Islet of Langerhans (tissue), 1 donor: ENCODE measurements around the gene NEAT1.
"Not testable (repeated sequence)": the region's sequence is repeated elsewhere in the genome, so short reads cannot be mapped to it uniquely, and the experiment has no call there.

Experiments used
- FAIRE-seq: peaks from one replicate; lab custom pipeline; 2011; peaks lifted over from hg19 to GRCh38; lab: Jason Lieb, UNC

NEAT1 gene

DNA sequence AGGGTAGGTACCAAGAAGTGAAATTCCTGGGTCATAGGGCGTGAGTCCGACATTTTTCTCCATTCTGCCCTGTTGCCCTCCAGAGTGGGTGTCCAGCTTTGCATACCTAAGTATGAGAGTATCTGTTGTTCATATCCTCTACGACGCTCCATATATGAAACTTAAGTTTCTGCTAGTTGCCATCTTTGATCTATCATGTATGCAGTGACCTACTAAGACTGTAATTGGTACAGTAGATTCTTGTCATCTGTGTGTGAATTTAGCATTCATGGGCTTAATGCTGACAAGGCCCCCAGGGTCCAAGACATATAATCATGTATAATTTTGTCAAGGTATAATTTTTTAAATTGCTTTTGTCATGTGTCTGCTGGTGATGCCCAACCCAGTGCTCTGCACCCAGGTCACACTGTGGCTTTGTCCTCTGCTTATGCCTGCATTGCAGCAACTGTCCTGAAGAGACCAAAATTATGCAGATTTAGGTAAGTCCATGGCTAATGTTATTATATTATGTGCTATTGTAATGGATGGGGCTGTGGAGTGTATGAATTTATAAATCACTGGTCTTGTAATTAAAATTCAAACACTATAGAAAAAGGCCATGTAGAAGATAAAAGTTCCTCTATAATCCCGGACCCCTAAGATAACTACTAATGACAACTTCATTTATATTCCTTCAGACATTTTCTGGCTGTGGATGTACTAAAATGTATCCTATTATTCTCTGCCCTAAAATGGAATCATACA is 12.2 kb downstream of the NEAT1 start:
- FAIRE-seq, result no peak

DNA sequence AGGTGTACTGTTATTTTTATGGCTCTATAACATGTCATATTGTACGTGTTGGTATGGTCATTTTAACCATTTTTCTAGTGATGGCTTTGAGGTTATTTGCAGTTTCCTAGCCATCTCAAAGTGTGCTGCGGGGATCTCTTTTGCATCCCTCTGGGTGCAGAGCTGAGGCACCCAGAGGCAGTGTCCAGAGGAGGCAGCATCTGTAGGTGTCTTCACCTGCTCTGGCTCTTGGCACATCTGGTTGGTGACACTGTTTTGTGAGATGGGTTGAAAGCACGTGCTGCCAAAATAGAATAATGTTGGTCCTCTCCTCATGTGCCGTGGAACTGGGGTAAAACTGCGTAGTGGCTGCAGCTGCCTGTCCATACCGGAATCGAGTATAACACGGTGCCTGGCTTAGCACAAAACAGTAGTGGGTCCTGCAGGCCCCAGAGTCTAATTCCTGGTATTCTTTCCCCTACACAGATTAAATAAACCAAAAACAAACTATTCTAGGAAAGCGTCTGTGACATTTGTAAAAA is 12.9 kb downstream of the NEAT1 start:
- no peak for FAIRE-seq

DNA sequence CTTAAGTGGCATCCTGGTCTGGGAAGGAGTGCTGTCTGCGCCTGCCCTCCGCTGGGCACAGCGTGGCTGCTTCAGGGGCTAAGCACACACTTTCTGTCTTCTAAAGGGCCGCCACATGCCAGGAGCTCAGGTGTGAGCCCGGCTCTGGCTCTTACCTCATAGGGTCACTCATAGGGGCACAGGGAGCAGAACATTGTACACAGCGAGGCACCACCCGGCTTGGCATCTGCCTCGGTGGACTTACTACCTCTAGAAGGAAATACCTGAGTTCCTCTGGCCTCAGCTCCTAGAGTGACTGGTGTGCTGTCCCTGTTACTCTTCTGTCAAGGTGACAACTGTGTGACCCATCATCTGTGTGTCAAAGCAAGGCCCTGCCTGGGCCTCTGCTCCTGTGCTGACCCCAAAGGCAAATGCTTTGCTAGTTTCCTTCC is 13.4 kb downstream of the NEAT1 start:
- no peak for FAIRE-seq

DNA sequence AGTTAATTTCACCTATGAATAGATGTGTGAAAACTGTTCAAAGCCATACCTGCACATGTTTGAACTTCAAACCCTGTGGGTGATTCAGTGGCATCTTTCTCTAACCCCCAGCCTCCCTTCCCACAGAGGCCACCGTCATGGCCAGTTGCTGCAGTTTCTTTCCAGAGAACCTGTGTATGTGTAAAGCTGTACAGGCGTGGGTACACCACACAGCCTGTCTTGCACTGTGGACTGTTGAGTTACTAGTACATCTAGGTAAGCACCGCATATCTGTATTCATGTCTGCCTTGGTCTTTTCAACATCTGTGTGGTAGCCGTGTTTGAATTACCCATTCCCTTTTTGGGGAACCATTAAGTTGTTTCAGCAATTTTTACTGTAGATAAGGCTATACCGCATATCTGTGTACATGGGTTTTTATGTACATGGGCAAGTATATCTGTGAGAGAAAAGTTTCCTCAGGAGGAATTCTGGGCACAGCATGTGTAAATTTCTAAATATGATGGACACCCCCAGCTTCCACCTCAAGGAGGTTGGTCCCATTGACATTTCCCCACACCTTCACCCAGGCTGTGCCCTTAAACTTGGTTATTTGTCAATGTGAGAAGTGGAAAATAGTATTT is 13.9 kb downstream of the NEAT1 start:
- no peak for FAIRE-seq

DNA sequence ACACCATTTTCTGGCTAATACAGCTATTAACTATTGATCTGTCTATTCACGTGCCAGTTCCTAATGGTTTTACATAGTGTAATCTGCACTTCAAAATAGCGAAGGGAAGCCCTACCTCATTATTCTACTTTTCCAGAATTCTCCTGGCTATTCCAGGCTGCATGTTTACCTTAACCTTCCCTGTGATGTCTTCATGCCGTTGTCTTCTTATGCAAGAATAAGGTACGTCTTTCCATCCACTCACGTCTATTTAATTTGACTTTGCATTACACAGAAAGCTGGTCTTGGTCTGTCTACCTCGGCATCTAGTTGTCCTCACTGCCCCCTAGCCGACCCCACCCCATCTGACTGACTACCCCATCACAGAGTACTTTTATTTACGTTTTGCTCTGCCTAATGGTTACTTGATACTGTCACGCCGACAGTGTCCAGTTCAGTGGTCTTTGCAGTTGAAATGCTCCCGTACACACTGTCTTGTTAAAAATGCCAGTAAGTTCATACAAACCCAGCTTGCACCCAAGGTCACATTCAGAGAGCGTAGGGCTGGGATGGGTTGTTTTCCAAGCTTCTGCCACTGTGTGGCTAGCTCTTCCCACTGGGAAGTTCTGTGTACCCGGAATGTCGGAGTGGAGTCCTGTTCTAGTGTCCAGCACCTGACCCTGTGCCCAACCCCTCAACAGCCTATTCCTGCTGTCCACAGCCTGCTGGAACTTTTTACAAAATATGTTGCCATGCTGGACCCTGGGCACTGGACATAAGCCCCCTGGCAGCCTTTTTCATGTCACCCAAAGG is 15.0 kb downstream of the NEAT1 start:
- no peak for FAIRE-seq

DNA sequence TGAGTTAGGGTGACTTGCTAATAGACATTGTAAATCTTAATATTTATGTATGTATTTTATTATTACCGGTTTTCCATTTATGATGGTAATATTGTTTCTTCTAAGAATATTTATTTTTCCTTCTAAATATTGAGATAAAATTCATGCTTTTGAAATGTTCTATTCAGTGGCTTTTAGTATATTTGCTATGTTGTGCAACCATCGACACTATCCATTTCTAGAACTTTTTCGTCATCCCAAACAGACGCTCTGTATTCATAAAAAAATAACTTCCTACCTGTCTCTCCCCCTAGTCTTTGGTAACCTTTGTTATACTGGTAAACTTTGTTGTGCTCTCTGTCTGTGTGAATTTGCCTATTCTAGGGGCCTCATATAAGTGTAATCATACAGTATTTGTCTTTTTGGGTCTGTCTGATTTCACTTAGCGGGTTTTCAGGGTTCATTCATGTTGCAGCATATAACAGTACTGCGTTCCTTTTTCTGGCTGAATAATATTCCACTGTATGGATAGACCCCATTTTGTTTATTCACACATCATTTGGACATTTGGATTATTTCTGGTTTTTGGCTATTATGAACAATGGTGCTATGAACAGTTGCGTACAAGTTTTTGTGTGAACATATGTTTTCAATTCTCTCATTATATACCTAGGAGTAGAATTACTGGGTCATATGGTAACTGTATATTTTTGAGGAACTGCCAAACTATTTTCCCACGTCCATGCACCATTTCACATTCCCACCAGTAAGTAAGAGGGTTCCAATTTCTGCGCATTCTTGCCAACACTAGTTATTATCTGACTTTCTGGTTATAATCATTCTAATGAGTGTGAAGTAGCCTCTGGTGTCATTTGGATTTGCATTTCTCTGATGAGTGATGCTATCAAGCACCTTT is 15.9 kb downstream of the NEAT1 start:
- FAIRE-seq, result no peak

DNA sequence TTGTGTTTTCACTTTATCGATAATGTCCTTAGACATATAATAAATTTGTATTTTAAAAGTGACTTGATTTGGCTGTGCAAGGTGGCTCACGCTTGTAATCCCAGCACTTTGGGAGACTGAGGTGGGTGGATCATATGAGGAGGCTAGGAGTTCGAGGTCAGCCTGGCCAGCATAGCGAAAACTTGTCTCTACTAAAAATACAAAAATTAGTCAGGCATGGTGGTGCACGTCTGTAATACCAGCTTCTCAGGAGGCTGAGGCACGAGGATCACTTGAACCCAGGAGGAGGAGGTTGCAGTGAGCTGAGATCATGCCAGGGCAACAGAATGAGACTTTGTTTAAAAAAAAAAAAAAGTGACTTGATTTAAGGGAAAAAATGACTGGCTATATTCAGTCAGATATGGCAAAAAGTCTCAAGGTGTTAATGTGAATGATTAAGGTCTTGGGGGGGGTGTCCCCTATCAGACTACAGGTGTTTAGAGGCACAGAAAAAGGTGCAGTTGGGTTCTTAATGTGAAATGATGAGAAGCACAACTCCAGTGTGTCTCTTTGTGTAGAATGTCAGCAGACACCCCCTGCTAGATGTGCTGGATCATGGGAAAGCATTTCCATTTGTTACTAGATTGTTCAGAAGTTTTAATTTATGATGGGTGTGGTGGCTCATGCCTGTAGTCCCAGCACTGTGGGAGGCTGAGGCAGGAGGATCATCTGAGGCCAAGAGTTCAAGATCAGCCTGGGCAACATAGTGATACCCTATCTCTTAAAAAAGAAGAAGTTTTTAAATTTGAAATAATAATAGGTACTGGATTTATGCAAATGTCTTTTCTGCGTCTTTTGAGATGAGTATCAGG is 17.0 kb downstream of the NEAT1 start:
- FAIRE-seq, result no peak

DNA sequence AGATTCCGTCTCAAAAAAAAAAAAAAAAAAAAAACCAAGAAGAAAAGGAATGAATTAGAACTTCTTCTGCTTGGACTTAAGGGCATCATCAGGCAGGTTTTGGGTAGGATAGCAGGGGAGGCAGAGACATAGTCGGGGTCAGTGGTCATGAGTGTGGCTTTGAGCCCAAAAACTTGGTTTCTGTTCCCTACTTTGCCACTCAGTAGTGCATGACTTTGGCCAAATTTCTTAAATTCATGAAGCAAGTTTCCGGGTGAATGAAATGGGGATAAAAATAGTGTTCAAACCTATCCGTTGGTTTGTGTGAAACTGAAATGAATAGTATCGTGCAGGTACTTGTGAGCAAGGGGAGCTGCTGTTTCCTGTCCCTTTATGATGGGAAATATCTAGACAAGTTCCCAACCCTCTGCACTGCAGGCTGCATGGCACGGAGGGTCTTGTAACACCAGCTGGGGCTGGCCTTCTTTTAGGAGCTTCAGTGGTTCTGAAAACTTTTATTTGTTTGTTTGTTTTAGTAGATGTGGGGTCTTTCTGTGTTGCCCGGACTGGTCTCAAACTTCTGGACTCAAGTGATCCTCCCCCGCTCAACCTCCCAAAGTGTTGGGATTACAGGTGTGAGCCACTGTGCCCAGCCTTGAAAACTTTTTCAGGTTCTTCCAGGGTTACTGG is 18.4 kb downstream of the NEAT1 start:
- FAIRE-seq, result no peak

DNA sequence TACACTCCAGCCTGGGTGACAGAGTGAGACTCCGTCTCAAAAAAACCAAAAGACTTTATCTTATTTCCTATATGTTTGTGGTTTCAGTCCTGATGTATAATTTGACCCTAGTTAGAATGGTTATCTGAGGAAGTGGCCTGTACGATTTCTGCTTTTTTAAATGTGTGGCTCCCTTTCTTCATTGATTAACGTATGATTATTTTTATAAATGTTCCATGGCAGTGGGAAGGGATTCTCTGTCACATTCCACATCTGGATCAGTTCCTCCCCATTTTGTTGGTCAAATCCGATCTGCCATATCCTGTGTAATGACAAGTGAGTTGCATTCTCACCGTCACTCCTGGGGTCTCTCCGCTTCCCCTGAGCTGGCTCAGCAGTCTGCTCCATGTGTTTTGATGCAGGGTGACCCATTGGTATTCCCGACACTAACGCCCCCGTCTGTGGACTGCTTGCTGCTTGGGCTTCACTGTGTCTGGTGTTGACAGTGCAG is 20.3 kb downstream of the NEAT1 start:
- no peak for FAIRE-seq

DNA sequence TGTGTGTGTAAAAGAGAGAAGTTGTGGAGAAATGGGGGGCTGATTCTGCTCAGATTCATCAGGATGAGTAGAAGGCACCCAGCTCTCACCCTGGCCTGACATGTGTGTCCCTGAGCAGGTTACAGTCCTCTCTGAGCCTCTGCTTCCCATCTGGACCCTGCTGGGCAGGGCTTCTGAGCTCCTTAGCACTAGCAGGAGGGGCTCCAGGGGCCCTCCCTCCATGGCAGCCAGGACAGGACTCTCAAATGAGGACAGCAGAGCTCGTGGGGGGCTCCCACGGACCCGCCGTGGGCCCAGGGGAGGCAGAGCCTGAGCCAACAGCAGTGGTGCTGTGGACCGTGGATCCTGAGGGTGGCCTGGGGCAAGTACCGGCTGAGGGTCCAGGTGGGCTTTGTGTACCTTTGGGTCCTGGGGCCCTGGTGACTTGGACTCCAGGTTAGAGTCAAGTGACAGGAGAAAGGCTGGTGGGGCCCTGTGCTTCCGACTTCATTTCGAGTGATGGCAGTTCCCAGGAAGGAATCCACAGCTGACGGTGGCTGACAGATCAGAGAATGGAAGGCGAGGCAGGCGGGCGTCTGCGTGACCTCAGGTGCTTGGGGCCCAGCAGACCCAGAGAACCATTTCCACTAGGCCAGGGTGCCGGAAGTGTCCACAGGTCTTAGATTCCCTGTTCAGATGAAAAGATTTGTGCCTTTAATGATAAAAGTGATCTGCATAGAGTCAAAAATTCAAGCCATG is 21.9 kb downstream of the NEAT1 start:
- no peak for FAIRE-seq

DNA sequence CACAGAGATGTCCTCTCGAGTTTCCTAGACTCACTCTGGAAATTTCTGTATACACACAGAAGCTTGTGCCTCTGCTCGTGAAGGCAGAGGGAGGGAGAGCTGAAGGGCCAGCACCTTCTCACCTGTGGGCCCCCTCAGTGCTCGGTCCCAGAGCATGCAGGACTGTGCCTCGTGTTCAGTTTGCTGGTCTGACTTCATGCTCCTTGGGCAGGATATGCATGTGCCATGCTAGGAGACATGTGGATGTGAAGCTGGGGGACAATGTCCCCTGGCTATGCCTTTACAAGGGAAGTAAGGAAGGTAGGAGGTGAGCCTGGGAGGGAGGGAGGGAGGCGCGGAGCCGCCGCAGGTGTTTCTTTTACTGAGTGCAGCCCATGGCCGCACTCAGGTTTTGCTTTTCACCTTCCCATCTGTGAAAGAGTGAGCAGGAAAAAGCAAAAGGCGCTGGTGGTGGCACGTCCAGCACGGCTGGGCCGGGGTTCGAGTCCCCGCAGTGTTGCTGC is 22.6 kb downstream of the NEAT1 start:
- FAIRE-seq, result no peak

DNA sequence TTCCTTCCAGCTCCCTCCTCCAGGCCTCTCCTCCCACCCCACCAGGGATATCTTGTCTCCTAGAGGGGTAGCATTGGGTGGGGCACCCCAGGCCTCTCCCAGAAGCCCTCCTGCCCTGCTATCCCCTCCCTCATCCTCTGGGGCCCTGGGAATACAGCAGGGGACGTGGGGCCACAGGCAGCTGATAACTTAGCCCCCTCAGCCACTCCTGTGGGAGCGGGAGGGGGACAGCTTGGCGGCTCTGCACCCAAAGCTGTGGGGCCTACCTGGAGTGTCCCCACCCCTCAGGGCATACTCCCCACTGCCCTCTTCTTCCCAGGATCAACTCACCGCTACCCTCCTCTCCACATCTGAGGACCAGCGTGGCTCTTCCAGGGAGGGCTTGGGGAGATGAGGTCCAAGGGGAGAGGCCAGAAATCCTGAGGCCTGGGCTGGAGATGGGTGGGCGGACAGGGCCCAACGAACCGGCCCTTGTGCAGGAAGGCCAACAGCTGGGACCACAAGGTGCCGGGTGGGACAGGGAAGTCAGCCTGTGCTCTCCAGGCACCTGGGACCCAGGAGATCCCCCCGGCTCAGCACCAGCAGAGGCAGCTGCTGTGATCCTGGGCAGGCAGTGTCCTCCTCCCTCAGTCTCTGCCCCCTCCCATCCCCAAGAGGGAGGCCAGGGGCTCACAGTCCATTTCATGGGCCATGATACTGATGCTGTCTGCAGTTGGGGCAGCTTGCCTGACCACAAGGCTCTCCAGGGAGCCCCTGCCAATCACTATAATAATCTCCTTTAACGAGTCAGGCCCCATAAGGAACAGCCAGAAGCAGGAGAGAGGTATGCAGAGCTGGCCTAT is 23.2 kb downstream of the NEAT1 start:
- no peak for FAIRE-seq

DNA sequence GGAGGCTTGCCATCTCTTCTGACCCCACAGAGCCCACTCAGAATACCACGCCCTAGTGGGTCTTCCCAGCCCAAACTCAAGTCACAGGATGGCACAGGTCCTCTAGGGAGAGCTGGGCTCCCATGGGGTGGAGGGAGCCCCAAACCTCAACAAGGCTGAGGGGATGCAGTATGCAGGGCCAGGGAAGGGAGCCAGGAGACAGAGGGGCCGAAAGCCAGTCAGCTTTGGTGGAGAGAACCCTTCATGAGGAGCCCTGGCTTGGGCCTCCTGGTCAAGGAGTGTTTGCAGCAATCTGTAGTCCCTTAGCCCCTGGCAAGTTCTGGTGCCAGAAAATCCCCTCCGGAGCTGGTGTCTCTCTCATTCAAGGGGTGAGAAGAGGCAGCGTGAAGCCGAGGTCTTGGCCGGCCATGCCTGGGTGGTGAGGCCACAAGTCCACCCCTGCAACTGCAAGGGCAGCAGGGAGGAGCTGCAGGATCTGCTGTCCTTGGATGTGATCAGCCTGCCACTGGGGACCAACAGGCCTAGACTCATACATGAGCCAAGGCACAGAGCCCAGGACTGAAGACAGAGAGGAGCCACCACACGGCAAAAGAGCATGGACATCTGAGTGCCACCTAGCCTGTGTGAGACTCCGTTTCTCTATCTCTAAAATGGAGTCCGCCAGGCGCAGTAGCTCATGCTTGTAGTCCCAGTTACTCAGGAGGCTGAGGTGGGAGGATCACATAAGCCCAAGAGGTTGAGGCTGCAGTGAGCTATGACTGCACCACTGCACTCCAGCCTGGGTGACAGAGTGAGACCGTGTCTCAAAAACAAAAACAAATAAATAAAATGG is 24.1 kb downstream of the NEAT1 start:
- FAIRE-seq, result no peak

DNA sequence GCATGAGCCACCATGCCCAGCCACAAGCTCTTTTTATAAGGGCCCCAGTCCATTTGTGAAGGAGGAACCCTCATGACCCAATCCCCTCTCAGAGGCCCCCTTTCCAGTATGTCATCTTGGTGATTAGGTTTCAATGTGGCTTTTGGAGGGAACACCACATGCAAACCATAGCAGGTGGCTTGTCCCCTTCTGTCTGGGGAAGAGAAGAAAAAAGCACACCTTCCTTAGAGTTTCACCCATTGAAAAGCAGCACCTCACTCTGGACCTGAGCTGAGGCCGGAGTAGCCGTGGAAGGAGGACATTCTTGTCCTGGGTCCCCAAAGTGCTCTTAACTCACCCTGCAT is 25.4 kb downstream of the NEAT1 start:
- FAIRE-seq, result no peak

DNA sequence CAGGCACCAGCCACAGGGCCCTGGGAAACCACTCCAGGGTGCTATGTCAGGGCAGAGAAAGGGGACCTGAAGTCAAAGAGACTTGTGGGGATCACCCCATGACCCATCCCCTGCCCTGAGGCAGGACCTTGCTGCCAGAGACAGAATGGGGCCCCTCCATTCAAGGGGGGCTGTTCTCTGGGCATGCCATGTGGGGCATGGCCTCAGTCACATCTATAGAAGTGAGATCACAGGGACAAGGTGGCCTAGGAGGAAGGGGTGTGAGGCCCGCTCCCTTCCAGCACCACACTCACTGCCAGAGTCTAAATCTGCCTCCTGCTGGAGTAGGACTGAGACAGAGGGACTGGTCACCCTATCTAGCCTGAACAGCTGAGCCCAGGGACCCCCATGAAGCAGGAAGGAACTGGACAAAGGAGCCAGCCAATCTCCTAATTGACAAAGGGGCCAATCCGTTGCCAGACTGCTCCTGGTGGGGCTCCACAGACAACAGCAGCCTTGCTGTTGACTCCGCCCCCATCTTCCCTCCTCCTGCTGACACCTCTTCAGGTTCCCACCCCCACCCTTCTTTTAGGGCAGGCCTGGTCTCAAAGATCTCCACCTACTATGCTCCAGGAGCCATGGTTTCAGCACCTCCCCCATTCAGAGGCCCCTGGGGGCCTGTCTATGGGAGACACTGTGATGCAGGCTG is 26.0 kb downstream of the NEAT1 start:
- no peak for FAIRE-seq

DNA sequence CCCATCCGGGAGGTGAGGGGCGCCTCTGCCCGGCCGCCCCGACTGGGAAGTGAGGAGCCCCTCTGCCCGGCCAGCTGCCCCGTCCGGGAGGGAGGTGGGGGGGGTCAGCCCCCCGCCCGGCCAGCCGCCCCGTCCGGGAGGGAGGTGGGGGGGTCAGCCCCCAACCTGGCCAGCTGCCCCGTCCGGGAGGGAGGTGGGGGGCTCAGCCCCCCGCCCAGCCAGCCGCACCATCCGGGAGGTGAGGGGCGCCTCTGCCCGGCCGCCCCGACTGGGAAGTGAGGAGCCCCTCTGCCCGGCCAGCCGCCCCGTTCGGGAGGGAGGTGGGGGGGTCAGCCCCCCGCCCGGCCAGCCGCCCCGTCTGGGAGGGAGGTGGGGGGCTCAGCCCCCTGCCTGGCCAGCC is 28.7 kb downstream of the NEAT1 start:
- not testable (repeated sequence) for FAIRE-seq

DNA sequence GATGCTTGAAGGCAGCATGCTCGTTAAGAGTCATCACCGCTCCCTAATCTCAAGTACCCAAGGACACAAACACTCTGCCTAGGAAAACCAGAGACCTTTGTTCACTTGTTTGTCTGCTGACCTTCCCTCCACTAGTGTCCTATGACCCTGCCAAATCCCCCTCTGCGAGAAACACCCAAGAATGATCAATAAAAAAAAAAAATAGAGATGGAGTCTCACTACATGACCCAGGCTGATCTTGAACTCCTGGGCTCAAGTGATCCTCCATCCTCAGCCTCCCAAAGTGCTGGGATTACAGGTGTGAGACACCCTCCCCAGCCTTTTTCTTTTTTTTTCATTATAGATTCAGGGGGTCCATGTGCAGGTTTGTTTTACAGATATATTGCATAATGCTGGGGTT is 29.7 kb downstream of the NEAT1 start:
- FAIRE-seq, result not testable (repeated sequence)
